ENCODE data around the gene PSMD8.

DNA sequence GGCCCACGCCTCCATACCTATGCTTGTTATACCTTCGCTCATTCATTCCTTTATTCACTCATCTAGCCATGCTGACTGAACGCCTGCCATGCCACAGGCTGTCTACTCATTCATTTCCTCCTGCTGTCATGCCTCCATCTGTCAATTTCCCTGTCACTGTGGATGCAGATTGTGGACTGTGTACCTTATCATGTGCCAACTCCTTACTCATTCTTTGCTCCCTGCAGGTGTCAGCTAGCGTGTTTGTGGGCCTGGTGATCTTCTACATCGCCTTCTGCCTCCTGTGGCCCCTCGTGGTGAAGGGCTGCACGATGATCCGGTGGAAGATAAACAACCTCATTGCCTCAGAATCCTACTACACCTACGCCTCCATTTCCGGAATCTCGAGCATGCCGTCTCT lies 4.1 kb upstream of the PSMD8 start:
- TF ChIP-seq, protein P1, sequence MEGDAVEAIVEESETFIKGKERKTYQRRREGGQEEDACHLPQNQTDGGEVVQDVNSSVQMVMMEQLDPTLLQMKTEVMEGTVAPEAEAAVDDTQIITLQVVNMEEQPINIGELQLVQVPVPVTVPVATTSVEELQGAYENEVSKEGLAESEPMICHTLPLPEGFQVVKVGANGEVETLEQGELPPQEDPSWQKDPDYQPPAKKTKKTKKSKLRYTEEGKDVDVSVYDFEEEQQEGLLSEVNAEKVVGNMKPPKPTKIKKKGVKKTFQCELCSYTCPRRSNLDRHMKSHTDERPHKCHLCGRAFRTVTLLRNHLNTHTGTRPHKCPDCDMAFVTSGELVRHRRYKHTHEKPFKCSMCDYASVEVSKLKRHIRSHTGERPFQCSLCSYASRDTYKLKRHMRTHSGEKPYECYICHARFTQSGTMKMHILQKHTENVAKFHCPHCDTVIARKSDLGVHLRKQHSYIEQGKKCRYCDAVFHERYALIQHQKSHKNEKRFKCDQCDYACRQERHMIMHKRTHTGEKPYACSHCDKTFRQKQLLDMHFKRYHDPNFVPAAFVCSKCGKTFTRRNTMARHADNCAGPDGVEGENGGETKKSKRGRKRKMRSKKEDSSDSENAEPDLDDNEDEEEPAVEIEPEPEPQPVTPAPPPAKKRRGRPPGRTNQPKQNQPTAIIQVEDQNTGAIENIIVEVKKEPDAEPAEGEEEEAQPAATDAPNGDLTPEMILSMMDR (IDR thresholded peaks at IDR 0.05; ENCODE audit: low read length), result no peak
- no peak for TF ChIP-seq EZH2 (IDR thresholded peaks at IDR 0.05; ENCODE audit: borderline replicate concordance, low read length)

All from OCI-LY1 (cell line).